ENCODE results near the gene ZBED4. TPM values are rescaled to one million over a fixed set of nuclear protein-coding genes. Genes with fewer than 3 reads are reported as not detected.

The ZBED4 gene
- total RNA-seq, 1 experiment from 2014 or later: 23.0 TPM

- no peak overlapping the region for H4K8ac ChIP-seq (replicated peaks; ENCODE audit: insufficient read length, low read depth, low read length)
- no peak overlapping the region for H2BK120ac ChIP-seq (ENCODE audit: low read depth, low read length, poor library complexity, severe bottlenecking)
- H3K9ac ChIP-seq (ENCODE audit: extremely low read depth, insufficient read length, low read length): no peak overlapping the region
- no peak overlapping the region for H2BK5ac ChIP-seq (ENCODE audit: insufficient read length, low read length)
- WGBS (ENCODE audit: extremely low coverage, insufficient read length, low lambda C conversion rate): no CpG with 5 or more reads among the region's 75 CpGs
- H3K79me2 ChIP-seq (ENCODE audit: insufficient read depth, low read length): no peaks in the 10 kb centered on the region
- H4K5ac ChIP-seq (ENCODE audit: insufficient read length, low read depth, low read length): no peak overlapping the region
- no peak overlapping the region for H3K18ac ChIP-seq (ENCODE audit: insufficient read length, low read depth, low read length)
- H2AK5ac ChIP-seq (ENCODE audit: insufficient read length, low read length): no peak overlapping the region
- H2AFZ ChIP-seq (ENCODE audit: low read length): no peak overlapping the region
- H2BK15ac ChIP-seq (ENCODE audit: low read depth, low read length): no peak overlapping the region
- no peaks in the 10 kb centered on the region for H4K20me1 ChIP-seq (ENCODE audit: control insufficient read depth, insufficient read depth, insufficient read length)
- DNase-seq: peak; percentile 74
- Mint-ChIP-seq H3K9me3 (no peaks in the 10 kb centered on the region), H3K36me3 (ENCODE audit: insufficient read depth in 1 of 3, low read depth in 3 of 3) (peaks cover 0 to 12% (median 0%) of the 10 kb centered on the region in 3 experiments; a peak in 2 of 7 replicates), H3K4me3 (peak overlapping the region in 1 of 2 experiments; percentile 51; a peak in 2 of 5 replicates), H3K27ac (no peak overlapping the region), H3K4me1 (peaks cover 3 to 11% of the 10 kb centered on the region in 2 experiments; a peak in 2 of 4 replicates), H3K27me3 (ENCODE audit: low read depth) (peaks cover 26% of the 10 kb centered on the region)
- no peak overlapping the region for H4K91ac ChIP-seq (ENCODE audit: insufficient read length, low read depth, low read length)
- no peak overlapping the region for H3K27ac ChIP-seq (ENCODE audit: insufficient read length, low read depth, low read length)
- no peak overlapping the region for H2BK12ac ChIP-seq (ENCODE audit: insufficient read length, low read depth, low read length)
- H3K27me3 ChIP-seq (ENCODE audit: insufficient read depth, low read length): no peaks in the 10 kb centered on the region; the same call in 1 of the 2 replicates
- H3T11ph ChIP-seq (ENCODE audit: low read length): no peak overlapping the region
- no peaks in the 10 kb centered on the region for H3K9me3 ChIP-seq (ENCODE audit: control insufficient read depth, low read depth, low read length)
- H3K23me2 ChIP-seq (ENCODE audit: insufficient read length, low read depth, low read length, poor library complexity, severe bottlenecking): no peaks in the 10 kb centered on the region
- H3K4ac ChIP-seq (ENCODE audit: low read depth, low read length): no peak overlapping the region
- H3K14ac ChIP-seq (ENCODE audit: insufficient read depth, low read length): no peak overlapping the region
- H3K4me2 ChIP-seq (ENCODE audit: insufficient read depth, insufficient read length, low read length): no peak overlapping the region
- no peaks in the 10 kb centered on the region for H3K79me1 ChIP-seq (ENCODE audit: insufficient read depth, low read depth, low read length, poor library complexity, severe bottlenecking)
- H2BK20ac ChIP-seq (ENCODE audit: low read depth, low read length, poor library complexity, severe bottlenecking): no peak overlapping the region
- no peak; the same call in none of the 3 replicates for TF ChIP-seq CTCF (conservative IDR thresholded peaks at IDR 0.05)
- no peaks in the 10 kb centered on the region for H3K4me1 ChIP-seq (ENCODE audit: insufficient read depth, low read length)
- H3K23ac ChIP-seq (ENCODE audit: insufficient read length, low read depth, low read length): no peak overlapping the region
- no peak overlapping the region for H3K56ac ChIP-seq (ENCODE audit: insufficient read length, low read depth, low read length)
Measured at GRCh38 chr22:49929211-49929979, 75.8 kb downstream of the ZBED4 start.

All from H9 (cell line).